Forelimb muscle (tissue), 1 donor: Measurements from ENCODE around the gene HES4. TPM values are rescaled to one million over a fixed set of nuclear protein-coding genes. Genes with fewer than 3 reads are reported as not detected.

Source experiments
- polyA plus RNA-seq: library from polyadenylated mRNA; unstranded; fragments of 120-200 nt; gene quantifications from one replicate; pipeline ENCODE4 v1.2.1, GENCODE V29; 2013; ENCODE audit not compliant: insufficient read length

Gene HES4
- polyA plus RNA-seq, 1 donor = 19.9 TPM

Other genes with a start within 250 kb of the HES4 start
- gene SAMD11, start 76.2 kb downstream of the HES4 start, polyA plus RNA-seq = 5.6 TPM
- 43.6 TPM for gene NOC2L, start 40.8 kb downstream of the HES4 start, polyA plus RNA-seq
- 6.3 TPM for gene KLHL17, start 39.5 kb downstream of the HES4 start, polyA plus RNA-seq
- gene PLEKHN1, start 33.6 kb downstream of the HES4 start, polyA plus RNA-seq = 0.08 TPM
- gene PERM1, start 18.0 kb downstream of the HES4 start, polyA plus RNA-seq = 3.3 TPM
- 6.2 TPM for gene ISG15, start 13.4 kb upstream of the HES4 start, polyA plus RNA-seq
- gene AGRN, start 20.0 kb upstream of the HES4 start, polyA plus RNA-seq = 37.5 TPM
- 0.08 TPM for gene RNF223, start 74.2 kb upstream of the HES4 start, polyA plus RNA-seq
- 6.4 TPM for gene C1orf159, start 116.0 kb upstream of the HES4 start, polyA plus RNA-seq
- 0.35 TPM for gene TTLL10, start 173.8 kb upstream of the HES4 start, polyA plus RNA-seq
- gene TNFRSF18, start 206.5 kb upstream of the HES4 start, polyA plus RNA-seq = 6.1 TPM
- 3.2 TPM for gene TNFRSF4, start 214.1 kb upstream of the HES4 start, polyA plus RNA-seq
- 88.6 TPM for gene SDF4, start 231.9 kb upstream of the HES4 start, polyA plus RNA-seq
- gene B3GALT6, start 232.1 kb upstream of the HES4 start, polyA plus RNA-seq = 16.3 TPM
- gene C1QTNF12, start 246.6 kb upstream of the HES4 start, polyA plus RNA-seq = 4.8 TPM